ENCODE data around the gene FGF14.

DNA sequence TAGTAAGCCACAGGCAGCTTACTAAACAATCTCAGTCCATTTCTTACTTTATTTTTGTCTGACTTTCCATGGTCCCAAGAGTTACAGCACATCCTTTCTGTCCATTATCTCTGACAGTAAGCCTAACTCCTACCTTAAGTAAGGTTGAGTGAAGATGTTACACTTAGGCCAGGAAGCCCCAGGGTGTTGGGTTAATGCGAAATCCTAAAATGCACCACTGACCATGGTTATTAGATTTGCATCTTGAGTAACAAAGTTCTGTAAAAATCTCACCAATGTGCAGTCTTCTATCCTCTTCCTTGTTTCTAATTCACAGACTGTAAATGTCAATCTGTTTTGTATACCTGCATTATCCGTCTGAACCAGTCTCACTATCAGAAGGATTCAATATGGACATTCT is 462.5 kb downstream of the FGF14 start:
- TF ChIP-seq, protein P1, sequence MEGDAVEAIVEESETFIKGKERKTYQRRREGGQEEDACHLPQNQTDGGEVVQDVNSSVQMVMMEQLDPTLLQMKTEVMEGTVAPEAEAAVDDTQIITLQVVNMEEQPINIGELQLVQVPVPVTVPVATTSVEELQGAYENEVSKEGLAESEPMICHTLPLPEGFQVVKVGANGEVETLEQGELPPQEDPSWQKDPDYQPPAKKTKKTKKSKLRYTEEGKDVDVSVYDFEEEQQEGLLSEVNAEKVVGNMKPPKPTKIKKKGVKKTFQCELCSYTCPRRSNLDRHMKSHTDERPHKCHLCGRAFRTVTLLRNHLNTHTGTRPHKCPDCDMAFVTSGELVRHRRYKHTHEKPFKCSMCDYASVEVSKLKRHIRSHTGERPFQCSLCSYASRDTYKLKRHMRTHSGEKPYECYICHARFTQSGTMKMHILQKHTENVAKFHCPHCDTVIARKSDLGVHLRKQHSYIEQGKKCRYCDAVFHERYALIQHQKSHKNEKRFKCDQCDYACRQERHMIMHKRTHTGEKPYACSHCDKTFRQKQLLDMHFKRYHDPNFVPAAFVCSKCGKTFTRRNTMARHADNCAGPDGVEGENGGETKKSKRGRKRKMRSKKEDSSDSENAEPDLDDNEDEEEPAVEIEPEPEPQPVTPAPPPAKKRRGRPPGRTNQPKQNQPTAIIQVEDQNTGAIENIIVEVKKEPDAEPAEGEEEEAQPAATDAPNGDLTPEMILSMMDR (conservative IDR thresholded peaks at IDR 0.05; ENCODE audit: low read depth in 2 of 2): no peak
- TF ChIP-seq EZH2 (IDR thresholded peaks at IDR 0.05; ENCODE audit: low read depth, unreplicated experiment) (no peak), POLR2AphosphoS5 (IDR thresholded peaks at IDR 0.05; ENCODE audit: low read depth) (no peak), EZH2phosphoT487 (IDR thresholded peaks at IDR 0.05; ENCODE audit: unreplicated experiment) (no peak), ZNF331 (CRISPR knock-in tag; IDR thresholded peaks at IDR 0.05; ENCODE audit: low read depth) (no peak), JUNB (IDR thresholded peaks at IDR 0.05; ENCODE audit: unreplicated experiment) (no peak), CREB1 (CRISPR knock-in tag; IDR thresholded peaks at IDR 0.05; ENCODE audit: low read depth) (no peak), NANOG (IDR thresholded peaks at IDR 0.05; ENCODE audit: borderline replicate concordance) (no peak)
- TF ChIP-seq, protein P2, sequence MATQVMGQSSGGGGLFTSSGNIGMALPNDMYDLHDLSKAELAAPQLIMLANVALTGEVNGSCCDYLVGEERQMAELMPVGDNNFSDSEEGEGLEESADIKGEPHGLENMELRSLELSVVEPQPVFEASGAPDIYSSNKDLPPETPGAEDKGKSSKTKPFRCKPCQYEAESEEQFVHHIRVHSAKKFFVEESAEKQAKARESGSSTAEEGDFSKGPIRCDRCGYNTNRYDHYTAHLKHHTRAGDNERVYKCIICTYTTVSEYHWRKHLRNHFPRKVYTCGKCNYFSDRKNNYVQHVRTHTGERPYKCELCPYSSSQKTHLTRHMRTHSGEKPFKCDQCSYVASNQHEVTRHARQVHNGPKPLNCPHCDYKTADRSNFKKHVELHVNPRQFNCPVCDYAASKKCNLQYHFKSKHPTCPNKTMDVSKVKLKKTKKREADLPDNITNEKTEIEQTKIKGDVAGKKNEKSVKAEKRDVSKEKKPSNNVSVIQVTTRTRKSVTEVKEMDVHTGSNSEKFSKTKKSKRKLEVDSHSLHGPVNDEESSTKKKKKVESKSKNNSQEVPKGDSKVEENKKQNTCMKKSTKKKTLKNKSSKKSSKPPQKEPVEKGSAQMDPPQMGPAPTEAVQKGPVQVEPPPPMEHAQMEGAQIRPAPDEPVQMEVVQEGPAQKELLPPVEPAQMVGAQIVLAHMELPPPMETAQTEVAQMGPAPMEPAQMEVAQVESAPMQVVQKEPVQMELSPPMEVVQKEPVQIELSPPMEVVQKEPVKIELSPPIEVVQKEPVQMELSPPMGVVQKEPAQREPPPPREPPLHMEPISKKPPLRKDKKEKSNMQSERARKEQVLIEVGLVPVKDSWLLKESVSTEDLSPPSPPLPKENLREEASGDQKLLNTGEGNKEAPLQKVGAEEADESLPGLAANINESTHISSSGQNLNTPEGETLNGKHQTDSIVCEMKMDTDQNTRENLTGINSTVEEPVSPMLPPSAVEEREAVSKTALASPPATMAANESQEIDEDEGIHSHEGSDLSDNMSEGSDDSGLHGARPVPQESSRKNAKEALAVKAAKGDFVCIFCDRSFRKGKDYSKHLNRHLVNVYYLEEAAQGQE (IDR thresholded peaks at IDR 0.05; ENCODE audit: unreplicated experiment): no peak
- TF ChIP-seq, protein P3, sequence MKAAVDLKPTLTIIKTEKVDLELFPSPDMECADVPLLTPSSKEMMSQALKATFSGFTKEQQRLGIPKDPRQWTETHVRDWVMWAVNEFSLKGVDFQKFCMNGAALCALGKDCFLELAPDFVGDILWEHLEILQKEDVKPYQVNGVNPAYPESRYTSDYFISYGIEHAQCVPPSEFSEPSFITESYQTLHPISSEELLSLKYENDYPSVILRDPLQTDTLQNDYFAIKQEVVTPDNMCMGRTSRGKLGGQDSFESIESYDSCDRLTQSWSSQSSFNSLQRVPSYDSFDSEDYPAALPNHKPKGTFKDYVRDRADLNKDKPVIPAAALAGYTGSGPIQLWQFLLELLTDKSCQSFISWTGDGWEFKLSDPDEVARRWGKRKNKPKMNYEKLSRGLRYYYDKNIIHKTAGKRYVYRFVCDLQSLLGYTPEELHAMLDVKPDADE (IDR thresholded peaks at IDR 0.05): no peak

All from GM23338 (cell line).